Measurements from ENCODE around the gene MIPOL1.
"Not testable (repeated sequence)": the region's sequence is repeated elsewhere in the genome, so short reads cannot be mapped to it uniquely, and the experiment has no call there.

DNA sequence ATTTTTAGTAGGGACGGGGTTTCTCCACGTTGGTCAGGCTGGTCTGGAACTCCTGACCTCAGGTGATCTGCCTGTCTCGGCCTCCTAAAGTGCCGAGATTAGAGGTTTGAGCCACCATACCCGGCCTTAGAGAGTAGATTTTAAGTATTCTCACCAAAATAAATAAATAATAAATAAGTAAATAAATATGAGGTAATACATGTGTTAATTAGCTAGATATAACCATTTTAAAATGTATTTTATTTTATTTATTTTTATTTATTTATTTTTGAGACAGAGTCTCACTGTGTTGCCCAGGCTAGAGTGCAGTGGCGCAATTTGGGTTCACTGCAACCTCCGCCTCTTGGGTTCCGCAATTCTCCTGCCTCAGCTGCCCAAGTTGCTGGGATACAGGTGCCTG, 13.2 kb upstream of the MIPOL1 start:
- TF ChIP-seq, protein P1, sequence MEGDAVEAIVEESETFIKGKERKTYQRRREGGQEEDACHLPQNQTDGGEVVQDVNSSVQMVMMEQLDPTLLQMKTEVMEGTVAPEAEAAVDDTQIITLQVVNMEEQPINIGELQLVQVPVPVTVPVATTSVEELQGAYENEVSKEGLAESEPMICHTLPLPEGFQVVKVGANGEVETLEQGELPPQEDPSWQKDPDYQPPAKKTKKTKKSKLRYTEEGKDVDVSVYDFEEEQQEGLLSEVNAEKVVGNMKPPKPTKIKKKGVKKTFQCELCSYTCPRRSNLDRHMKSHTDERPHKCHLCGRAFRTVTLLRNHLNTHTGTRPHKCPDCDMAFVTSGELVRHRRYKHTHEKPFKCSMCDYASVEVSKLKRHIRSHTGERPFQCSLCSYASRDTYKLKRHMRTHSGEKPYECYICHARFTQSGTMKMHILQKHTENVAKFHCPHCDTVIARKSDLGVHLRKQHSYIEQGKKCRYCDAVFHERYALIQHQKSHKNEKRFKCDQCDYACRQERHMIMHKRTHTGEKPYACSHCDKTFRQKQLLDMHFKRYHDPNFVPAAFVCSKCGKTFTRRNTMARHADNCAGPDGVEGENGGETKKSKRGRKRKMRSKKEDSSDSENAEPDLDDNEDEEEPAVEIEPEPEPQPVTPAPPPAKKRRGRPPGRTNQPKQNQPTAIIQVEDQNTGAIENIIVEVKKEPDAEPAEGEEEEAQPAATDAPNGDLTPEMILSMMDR (IDR thresholded peaks at IDR 0.05 in 8 of 11, conservative IDR thresholded peaks at IDR 0.05 in 3 of 11), result not testable (repeated sequence)
- not testable (repeated sequence) for TF ChIP-seq POLR2AphosphoS5, POLR2A (IDR thresholded peaks at IDR 0.05)
